Prostate gland (tissue), 2 donors: ENCODE measurements around the gene KLK15. TPM values are rescaled to one million over a fixed set of nuclear protein-coding genes. Genes with fewer than 3 reads are reported as not detected.

ENCODE experiments used
- DNase-seq: peaks from one replicate; pipeline ENCODE4 v3.0.0-alpha.2; 2019; ENCODE audit warnings: low spot score
- H3K27ac ChIP-seq, 2 donors: fragments of 200-600 bp; sonication (generic); 2 replicates each; pipeline ENCODE4 v1.5.1; 2017 to 2019
- H3K27me3 ChIP-seq: fragments of 200-600 bp; sonication (generic); replicated peaks from 2 replicates; pipeline ENCODE4 v1.5.1; 2019; ENCODE audit not compliant: insufficient read depth
- H3K36me3 ChIP-seq, 2 donors: fragments of 200-600 bp; sonication (generic); 1 replicate in 1 of 2; 2 replicates in 1 of 2; pipeline versions ENCODE4 v1.5.1 to v1.8.1; 2017 to 2019
- H3K4me1 ChIP-seq: fragments of 200-600 bp; sonication (generic); replicated peaks from 2 replicates; pipeline ENCODE4 v1.5.1; 2019
- H3K4me3 ChIP-seq, 2 donors: fragments of 200-600 bp; sonication (generic); 2 replicates each; pipeline ENCODE4 v1.5.1; 2017 to 2019
- H3K9me3 ChIP-seq: fragments of 200-600 bp; sonication (generic); 2 replicates; pipeline ENCODE4 v1.5.1; 2017
- CTCF ChIP-seq, 4 experiments: fragments of 200-600 bp in 2 of 4; fragments of 450-650 bp in 2 of 4; sonication (generic) in 2 of 4; IDR thresholded peaks; 1 replicate in 3 of 4; 2 replicates in 1 of 4; pipeline ENCODE4 v1.5.1; 2016 to 2019; ENCODE audit warnings: antibody characterized with exemption in 4 of 4, mild to moderate bottlenecking in 2 of 4, moderate library complexity in 2 of 4
- POLR2A ChIP-seq: fragments of 450-650 bp; IDR thresholded peaks from one replicate; pipeline ENCODE4 v1.6.1; 2016; ENCODE audit warnings: antibody characterized with exemption, mild to moderate bottlenecking
- POLR2AphosphoS5 ChIP-seq: sonication (generic); formaldehyde crosslinking; IDR thresholded peaks from one replicate; pipeline ENCODE4 v1.6.1; 2017; ENCODE audit warnings: antibody characterized with exemption
- WGBS: methylation state at CpG from one replicate; pipeline ENCODE4 v1.1.5; 2018; 5-methylcytosine and 5-hydroxymethylcytosine counted together
- intact Hi-C: fragments of 100-400 bp; cut with DNase I; formaldehyde crosslinking; loops from one replicate; pipeline ENCODE4 v1.14.2; 2022
- total RNA-seq, 2 donors: library from RNA; depleted of rRNA; stranded (reverse); fragments of >200 nt; gene quantifications; one replicate each; pipeline ENCODE4 v1.1.0, GENCODE V29; 2016

KLK15 gene
- total RNA-seq, 2 donors from 2014 or later = 4.0 to 8.5 TPM

DNA sequence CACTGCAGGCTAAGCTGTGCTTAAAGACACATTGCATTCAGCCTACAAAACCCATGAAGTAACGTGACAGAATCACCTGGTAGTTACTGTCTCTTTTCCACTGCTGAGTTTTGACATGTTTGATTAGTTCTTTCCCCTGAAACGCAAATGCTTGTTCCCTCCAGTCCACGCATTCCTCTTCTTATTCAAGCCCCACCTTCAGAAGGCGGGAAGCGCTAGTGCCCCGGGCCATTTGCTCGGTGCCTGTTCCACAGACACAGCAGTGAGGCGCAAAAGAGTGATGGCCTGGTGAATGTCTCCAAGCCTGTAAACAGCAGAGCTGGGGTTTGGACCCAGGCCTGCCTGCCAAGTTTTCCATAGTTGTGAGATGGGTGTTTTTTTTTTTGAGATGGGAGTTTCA is 32.3 kb downstream of the KLK15 start:
- H3K4me1 ChIP-seq = peaks cover 6% of the 10 kb centered on the region
- no peaks in the 10 kb centered on the region for H3K9me3 ChIP-seq
- H3K36me3 ChIP-seq = peaks cover 4 to 15% of the 10 kb centered on the region in 2 donors
- no peaks in the 10 kb centered on the region for H3K27me3 ChIP-seq
- peak overlapping the region in 1 of 2 donors; percentile 76 for H3K4me3 ChIP-seq
- no peak for TF ChIP-seq CTCF (IDR thresholded peaks at IDR 0.05)
- TF ChIP-seq POLR2A = no peak
- peak; percentile 9 for TF ChIP-seq POLR2AphosphoS5
- 57% methylated on average over 8 of the region's 8 CpGs for WGBS
- intact Hi-C loops = loop anchor here (10.0 kb wide), 1 partner anchor 416 kb away; the partner anchor contains the start of gene POLD1
- peak overlapping the region; percentile 10 to 93 for H3K27ac ChIP-seq
- no peak for DNase-seq

DNA sequence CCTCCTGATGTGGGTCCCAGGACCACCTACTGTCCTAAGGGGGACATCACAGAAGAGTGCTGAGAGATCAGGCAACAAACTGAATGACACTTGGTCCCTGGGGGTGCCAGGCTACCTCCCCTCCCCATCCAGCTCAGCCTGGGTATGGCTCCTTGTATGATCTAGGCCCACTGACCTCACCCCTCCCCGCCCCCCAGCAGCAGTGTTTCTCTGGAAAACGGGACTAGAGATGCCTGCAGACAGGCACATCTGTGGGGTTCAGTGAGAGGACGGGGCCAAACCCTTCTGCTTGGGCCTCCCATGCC is 33.9 kb downstream of the KLK15 start:
- H3K4me1 ChIP-seq = peaks cover 6% of the 10 kb centered on the region
- intact Hi-C loops = no loop called here
- no peaks in the 10 kb centered on the region for H3K27me3 ChIP-seq
- no peak for TF ChIP-seq POLR2A
- no peak for TF ChIP-seq CTCF (IDR thresholded peaks at IDR 0.05)
- no peak for TF ChIP-seq POLR2AphosphoS5
- WGBS = 82% methylated on average over 3 of the region's 3 CpGs
- no peak for DNase-seq
- no peaks in the 10 kb centered on the region for H3K9me3 ChIP-seq
- peaks cover 4 to 15% of the 10 kb centered on the region in 2 donors for H3K36me3 ChIP-seq
- H3K4me3 ChIP-seq = no peak overlapping the region
- H3K27ac ChIP-seq = peak overlapping the region in 1 of 2 donors; percentile 22

- WGBS = 89% methylated on average over 21 of the region's 21 CpGs
- intact Hi-C loops = no loop called here
- TF ChIP-seq POLR2A (no peak), CTCF (IDR thresholded peaks at IDR 0.05) (no peak), POLR2AphosphoS5 (no peak)
Observed at GRCh38 chr19:50798659-50799546, 34.5 kb downstream of the KLK15 start.

GRCh38 chr19:50797781-50798658 is 35.4 kb downstream of the KLK15 start:
- H3K4me1 ChIP-seq = peaks cover 6% of the 10 kb centered on the region
- H3K27ac ChIP-seq = no peak overlapping the region
- intact Hi-C loops = no loop called here
- 81% methylated on average over 18 of the region's 18 CpGs for WGBS
- no peaks in the 10 kb centered on the region for H3K27me3 ChIP-seq
- TF ChIP-seq POLR2A (no peak), POLR2AphosphoS5 (no peak), CTCF (IDR thresholded peaks at IDR 0.05) (no peak)
- H3K36me3 ChIP-seq = peaks cover 4 to 15% of the 10 kb centered on the region in 2 donors
- no peak overlapping the region for H3K4me3 ChIP-seq
- no peaks in the 10 kb centered on the region for H3K9me3 ChIP-seq
- DNase-seq = no peak

More at GRCh38 chr19:50798659-50799546, 34.5 kb downstream of the KLK15 start:
- peaks cover 6% of the 10 kb centered on the region for H3K4me1 ChIP-seq
- H3K4me3 ChIP-seq = no peak overlapping the region
- H3K27ac ChIP-seq = no peak overlapping the region
- H3K27me3 ChIP-seq = no peaks in the 10 kb centered on the region
- H3K36me3 ChIP-seq = peaks cover 4 to 15% of the 10 kb centered on the region in 2 donors
- no peak for DNase-seq
- no peaks in the 10 kb centered on the region for H3K9me3 ChIP-seq
